Measurements from ENCODE around the gene TRAF3.

TRAF3 gene

DNA sequence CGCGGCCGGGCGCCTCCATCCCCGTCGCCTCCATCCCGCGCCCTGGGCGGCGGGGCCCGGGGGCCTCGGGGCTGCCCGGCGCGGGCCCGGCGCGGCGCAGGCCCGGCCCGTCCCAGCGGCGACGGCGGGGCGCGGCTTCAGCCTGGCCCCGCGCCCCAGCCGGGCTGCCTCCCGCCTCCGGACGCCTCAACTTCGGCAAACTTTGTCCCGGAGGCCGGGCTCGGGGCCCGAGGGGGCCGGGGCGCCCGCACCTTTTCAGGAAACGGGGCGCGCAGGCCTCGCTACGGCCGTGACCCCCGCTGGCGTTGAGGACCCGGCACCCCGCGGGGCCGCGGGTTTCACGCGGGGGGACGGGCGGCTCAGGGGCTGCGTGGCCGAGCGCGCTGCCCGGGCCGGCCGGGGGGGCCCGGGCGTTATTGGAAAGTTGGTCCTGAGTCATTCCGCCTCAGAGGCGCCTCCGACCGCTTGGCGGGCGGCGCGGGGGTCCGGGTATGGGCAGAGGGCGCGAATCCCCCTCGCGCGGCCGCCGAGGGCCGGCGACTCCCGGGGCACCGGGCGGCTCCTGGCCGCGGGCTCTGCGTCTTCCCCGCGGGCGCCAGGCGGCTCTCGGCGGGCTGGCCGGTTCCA is 575 bp downstream of the TRAF3 start:
- DNase-seq (ENCODE audit: low spot score) (no peak), FAIRE-seq (no peak)

DNA sequence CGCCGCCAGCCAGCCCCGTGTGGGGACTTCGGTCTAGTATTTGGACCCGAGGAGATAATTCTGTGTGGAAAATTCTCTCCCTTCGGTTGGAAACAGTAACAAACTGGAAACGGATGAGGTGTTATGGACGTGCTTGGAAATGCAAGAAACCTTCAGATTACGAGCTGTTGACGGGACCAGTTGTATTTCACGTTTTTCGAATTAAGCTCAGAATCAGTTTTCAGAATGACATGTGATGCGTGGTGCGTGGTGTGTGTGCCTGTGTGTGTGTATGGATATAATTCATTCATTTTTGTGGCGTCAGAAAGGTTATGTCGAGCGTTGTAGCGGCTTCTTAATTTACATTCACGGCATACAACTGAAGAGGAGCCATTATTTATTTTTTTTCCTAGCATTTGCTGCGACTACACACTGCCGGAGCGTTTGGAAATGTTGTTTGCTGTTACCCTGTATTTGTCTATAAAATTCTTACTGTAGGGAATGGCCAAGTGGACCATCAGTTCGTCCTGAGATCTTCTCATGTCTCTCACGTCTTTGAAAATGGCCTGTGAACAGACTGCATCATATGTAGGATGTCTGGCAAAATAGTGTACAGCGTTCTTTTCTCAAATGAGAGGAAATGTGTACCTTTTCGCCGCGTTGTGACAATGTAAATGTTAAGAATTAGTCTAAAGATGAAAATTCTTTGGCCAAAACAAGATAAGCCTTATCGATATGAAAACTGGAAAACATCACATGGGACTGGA is 1.3 kb downstream of the TRAF3 start:
- DNase-seq (ENCODE audit: low spot score): no peak
- FAIRE-seq: no peak

DNA sequence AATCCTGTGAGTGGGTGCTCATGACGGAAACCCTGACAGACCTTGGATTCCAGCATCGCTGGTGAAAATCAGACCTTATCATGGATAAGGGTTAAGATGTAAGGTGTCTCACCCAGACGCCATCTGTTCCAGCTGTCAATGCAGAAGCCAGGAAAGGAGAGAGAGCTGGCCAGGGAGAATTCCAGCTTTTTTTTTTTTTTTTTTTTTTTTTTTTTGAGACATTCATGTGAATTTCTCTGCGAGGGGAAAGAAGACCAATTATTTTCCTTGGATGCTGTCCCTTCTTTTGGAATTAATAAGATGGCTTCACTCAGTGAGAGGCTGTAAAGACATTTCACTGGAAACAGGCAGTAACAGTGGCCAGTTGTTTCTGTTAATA is 1.8 kb downstream of the TRAF3 start:
- DNase-seq (ENCODE audit: low spot score) (no peak), FAIRE-seq (no peak)

DNA sequence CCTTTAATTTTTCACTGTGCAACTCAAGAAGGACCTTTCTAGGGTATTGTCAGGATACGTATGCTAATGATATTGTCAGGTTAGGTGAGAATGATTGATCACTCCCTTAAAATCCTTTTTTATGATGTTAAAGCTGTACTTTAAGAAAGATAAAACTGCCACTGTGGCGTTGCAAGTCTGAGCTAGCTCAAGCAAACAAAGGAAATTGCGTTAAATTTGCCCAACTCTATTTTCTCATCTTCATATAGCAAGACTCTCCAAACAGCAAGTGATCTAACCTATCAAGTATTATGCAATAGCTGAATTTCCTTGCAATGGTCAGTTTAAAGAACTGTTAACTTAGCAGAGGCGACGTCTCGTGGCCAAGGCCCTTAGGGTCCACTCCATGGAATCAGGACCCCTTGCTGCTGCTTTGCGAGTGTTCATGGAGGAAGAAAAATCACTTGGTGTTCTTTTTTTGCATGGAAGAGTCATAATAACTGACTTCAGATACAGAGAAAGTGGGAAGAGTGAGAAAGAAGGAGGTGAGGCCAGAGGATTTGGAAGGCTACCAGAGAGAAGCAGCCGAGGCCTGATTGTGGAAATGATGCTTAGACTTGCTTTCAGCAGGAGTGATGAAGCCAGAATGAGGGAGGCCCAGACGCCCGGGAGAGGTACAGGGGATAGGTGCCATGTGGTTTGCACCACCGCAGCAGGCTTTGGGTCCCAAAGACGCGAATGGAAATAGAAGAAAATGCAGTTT is 2.5 kb downstream of the TRAF3 start:
- FAIRE-seq (no peak), DNase-seq (ENCODE audit: low spot score) (no peak)

DNA sequence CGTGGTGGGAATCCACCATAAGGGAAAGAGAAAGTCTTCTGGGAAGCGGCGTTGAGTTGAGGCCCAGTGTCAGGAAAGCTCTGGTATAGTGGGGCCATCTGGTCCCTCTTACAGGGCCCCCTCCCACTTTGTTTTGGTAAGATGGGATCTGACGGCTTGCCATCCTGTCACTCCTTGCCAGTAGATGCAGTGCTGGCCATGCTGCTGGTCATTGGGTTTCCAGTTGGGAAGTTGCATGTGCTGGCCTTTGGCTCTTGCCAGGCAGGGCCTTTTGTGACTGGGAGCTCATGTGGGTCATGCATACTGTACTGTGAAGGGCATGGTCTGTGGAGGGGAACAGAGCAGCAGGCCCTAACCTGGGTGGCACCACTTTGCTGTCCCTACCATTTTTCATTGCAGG is 3.8 kb downstream of the TRAF3 start:
- no peak for FAIRE-seq
- no peak for DNase-seq (ENCODE audit: low spot score)

DNA sequence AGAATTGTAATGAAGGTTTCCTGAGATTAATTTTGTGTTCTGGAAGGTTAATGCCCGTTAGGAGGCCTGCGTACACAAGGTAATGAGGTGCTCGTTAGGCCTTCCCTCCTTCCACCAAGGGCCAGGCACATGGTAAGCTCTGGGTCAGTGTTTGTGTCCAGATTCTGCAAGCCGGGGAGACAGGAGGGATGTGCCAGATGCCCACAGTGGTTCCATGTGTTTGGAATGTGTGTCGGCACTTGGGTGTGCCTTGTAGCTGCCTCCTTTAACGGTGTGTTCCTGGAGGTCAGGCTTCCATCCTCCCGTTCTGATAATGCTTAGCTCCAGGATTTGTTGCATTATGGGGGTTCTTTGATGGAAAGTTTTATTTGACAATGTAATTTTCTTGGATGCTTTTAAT is 5.7 kb downstream of the TRAF3 start:
- DNase-seq (ENCODE audit: low spot score) (no peak), FAIRE-seq (no peak)

DNA sequence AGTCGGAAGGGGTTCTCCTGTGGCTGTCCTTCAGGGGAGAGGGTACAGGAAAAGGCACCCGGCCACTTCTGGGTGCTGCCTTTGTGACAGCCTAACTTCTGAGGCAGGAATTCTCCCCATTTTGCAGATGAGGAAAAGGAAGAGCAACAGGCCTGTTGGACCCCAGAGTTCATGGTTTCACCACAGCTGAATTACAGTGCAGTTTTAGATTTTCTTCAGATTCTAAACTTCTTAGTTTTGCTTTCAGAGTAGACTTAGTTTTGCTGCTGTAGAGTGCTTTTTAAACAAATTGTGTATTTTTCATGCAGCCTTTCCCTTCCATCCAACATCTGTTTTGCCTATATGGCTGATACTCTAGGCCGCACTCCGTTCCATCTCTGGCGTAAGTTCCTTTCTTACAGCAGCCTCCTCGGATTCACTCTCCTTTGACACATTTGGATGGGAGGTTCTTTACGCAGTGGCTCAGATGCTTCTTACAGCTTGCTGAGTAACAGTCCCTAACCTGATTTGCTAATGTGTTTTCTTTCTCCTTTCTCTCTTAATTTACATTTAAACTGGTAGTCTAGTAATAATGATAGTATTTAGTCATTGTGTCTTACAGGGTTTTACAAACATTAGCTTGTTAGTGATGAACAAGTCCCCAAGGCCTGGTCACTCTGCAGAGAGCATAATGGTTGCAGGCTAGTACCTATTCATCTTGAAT is 7.8 kb downstream of the TRAF3 start:
- DNase-seq (ENCODE audit: low spot score) (no peak), FAIRE-seq (no peak)

DNA sequence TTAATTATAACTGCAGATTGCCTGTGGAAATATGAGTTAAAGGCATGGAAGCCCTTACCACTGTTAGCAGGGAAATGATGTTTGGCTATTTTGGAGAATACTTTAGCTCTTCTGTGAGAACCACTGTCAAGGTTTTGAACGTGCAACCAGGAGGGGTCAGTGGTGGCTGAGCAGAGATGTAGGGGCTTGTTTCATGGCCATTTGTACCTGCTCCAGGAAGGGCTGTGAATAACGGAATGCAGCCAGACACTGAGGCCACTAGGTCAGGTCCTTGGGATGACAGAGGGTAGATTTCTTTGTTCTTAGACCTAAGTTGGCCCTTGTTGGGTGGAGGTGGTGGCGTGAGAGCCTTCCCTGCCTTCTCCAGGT is 8.3 kb downstream of the TRAF3 start:
- no peak for DNase-seq (ENCODE audit: low spot score)
- FAIRE-seq: no peak

DNA sequence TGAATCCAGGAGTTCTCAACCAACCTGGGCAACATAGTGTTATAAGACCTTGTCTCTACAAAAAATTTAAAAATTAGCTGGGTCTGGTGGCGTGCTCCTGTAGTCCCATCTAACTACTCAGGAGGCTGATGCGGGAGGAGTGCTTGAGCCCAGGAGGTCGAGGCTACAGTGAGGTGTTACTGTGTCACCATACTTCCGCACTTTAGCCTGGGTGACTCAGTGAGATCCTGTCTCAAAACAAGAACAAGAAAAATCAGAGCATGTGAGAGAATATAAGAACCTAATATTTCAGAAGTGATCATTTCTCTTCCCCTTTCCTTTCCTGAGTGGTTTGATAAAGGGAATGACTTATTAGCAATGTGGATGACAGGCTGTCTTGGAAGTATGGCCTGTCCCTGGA is 9.5 kb downstream of the TRAF3 start:
- DNase-seq (ENCODE audit: low spot score) (no peak), FAIRE-seq (no peak)

DNA sequence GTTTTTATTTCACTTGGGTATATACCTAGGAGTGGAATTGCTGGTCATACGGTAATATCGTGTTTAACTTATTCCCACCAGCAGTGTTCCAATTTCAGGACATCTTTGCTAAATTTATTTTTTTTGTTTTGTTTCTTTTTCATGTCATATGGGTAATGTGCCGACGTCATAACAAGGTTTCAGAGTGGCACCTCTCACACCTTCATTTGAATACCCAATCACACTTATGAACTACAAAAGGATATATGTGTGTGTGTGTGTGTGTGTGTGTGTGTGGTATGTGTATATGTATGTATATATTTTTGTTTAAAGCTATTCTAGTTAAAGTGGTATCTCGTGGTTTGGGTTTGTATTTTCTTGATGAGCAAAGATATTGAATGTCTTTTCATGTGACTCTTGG is 12.1 kb downstream of the TRAF3 start:
- DNase-seq (ENCODE audit: low spot score) (no peak), FAIRE-seq (no peak)

DNA sequence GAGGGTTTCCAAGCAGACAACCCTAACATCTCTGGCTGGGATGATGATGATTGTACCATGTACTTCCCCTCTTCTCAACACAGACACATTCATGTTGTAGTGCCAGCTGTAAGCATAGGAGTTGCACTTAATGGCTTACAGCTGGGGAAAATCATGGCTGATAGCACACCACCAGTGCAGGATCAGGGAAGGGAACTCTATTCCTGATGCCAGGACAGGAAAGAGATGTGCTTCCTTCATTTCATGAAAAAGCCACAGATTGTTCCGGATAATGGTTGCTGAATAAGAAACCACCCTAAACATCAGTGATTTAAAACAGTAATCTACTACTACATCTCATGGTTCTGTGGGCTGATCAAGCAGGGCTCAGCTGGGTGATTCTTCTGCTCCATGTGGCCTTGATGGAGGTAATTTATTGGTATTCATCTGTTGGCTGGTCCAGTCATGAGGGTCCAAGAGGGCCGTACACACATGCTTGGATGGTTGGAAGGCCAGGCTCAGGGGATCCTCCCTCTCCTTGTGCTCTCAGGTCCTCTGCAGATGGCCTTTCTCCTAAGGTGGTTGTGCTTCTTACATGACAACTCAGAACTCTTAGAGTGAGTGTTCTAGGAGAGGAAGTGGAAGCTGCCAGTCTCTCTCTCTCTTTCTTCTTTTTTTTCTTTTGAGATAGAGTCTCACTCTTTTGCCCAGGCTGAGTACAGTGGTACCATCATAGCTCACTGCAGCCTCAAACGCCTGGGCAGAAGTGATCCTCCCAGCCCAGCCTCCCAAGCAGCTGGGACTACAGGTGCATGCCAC is 16.5 kb downstream of the TRAF3 start:
- no peak for FAIRE-seq
- no peak for DNase-seq (ENCODE audit: low spot score)

DNA sequence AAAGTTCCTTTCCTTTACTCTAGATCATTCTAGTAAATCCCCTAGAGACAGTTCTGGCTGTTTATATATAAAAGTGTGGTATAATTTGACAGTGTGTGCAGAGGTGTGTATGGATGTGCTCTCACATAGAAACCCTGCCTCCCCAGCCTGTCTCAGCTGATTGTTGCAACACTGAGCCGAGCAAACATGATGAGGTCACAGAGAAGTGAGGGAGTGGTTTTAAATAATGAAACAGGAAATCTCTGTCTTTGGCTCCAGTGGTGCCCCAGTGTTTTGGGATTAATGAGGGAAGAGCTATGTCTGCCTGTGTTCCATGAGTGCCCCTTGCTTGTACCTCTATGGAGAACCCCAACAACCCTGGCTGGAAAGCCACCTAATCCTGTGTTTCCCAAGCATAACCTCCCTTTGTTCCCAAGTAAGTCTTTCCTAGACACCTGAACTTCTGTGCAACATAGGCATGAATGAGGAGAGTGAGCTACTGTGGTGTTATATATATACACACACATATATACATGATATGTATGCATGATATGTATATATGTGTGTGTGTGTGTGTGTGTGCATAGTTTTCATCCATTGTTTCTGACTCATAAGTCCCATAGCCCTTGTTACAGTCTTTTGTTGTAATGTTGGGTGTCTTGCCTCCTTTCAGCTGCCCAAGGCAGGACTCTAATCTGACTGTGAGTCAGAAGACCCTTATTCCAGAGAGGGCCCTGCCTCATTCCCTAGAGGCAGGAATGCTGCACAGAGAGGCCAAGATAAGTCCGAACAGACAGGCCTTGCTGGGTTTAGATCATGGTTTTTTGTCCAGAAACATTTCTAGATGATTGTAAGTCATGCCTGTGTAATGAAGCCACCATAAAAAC is 18.0 kb downstream of the TRAF3 start:
- FAIRE-seq (no peak), DNase-seq (ENCODE audit: low spot score) (no peak)

DNA sequence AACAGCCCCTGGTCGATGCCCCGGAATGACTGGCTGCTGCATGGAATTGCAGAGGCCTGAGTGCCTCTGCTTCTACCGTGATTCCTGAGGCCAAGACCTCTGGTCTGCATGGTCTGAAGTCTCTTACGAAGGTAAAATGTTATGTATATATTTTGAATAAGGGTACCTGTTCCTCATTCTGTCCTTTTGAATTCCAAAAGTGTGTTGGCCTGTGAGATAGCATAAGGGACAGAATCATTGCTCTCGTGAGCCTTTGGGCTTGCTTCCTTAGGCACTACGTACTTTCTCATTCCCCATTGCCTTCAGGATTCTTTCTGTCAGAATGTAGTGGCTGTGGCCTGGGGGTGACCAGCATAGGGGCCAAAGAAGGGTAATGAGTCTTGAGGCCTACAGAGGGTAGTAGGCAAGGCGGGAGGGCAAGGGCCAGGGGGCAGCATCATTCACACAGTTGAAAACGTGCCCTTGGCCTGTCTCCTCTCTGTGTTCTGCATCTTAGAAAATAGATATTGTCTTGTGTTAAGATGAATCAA is 19.5 kb downstream of the TRAF3 start:
- no peak for FAIRE-seq
- DNase-seq (ENCODE audit: low spot score): no peak

DNA sequence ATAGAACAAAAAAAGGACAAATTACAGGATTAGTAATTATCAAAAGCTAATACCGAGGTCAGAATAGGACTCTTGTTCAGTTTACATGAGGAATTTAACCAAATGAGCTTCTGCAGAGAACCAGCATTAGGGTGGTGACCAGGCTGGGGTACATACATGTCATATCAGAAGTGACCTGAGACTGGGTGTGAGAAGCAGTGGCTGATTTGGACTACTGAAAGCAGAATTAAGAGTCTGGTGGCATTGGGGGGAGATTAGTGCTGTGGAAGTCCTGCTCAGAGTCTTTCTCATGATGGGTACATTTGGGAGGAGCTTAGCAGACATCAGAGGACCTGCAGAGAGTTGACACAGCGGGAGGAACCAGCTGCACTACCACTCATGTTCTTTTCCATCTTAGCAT is 21.7 kb downstream of the TRAF3 start:
- DNase-seq (ENCODE audit: low spot score) (no peak), FAIRE-seq (no peak)

DNA sequence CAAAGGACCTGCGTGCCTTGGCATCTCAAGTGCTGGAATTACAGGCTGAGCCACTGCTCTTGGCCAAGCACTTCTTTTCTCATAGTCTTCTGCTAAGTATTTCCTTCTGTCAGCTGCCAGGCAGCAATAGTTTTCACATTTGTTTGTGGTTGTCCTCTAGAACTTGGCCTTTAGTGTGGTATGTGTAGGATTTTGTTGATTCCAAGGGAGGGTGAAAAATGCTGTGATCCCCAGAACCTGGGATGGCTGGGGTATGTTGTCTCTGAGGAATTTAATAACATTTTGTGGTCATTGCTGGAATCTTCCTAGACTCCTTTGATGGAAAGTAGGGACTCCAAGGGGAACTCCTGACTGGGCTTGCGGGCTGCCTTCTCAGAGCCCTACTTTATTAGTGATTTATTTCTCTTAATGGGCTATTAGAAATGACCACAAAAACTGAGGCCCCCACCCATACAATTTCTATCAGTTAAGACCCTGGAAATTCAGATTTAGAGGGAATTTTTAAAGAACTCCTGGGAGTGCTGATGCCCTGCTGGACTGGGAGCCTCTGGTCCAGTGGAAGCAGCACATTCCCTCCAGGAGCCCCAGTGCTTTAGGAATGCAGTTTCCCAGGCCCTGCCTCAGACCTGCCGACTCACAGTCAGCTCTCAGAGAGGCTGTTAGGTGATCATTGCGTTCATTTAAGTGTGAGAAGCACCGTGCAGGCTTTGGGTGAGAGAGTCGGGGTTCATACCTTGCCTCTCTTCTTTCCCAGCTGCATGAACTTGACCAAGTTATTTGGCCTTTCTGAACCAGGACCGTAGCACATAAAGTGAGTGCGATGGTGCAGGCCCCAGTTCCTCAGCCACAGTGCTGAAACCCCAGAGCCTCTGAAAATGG is 22.7 kb downstream of the TRAF3 start:
- FAIRE-seq (no peak), DNase-seq (ENCODE audit: low spot score) (no peak)

DNA sequence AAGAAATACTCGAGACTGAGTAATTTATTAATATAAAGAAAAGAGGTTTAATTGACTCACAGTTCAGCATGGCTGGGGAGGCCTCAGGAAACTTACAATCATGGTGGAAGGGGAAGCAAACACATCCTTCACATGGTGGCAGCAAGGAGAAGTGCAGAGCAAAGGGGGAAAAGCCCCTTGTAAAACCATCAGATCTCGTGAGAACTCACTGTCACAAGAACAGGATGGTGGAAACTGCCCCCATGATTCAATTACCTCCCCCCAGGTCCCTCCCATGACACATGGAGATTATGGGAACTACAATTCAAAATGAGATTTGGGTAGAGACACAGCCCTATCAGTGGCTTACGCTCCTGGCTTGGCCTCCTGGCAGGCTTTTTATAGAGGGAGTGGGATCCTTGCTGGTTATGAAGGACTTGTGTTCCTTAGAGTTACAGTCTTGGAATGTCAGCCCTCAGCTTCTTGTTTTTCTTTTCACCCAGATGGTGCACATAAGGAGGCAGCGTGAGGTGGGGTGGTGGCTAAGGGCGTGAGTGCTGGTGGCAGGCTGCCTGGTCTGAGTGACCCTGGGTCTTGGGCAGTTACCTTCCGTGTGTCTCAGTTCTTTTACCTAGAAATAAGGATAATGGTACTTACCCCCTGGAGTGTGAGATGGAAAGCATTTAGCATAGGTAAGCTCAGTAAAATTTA is 25.7 kb downstream of the TRAF3 start:
- DNase-seq (ENCODE audit: low spot score) (no peak), FAIRE-seq (no peak)

DNA sequence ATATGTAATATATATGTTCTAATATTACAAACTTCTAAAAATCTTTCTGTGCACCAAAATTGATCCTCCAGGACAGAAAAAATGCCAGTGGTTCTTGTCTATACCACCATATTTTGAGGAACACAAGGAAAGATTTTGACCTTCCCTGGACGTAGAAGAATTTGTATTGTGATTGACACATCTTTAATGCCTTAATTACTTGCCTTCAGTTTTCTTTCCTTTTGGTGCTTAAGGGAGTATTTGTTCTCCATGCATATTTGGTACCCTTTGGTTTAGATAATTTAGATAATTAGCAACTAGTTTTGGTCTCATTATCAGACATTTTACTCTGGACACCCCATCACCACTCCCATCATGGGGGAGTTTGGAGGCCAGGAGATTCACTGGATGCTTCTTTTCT is 27.6 kb downstream of the TRAF3 start:
- FAIRE-seq (no peak), DNase-seq (ENCODE audit: low spot score) (no peak)

DNA sequence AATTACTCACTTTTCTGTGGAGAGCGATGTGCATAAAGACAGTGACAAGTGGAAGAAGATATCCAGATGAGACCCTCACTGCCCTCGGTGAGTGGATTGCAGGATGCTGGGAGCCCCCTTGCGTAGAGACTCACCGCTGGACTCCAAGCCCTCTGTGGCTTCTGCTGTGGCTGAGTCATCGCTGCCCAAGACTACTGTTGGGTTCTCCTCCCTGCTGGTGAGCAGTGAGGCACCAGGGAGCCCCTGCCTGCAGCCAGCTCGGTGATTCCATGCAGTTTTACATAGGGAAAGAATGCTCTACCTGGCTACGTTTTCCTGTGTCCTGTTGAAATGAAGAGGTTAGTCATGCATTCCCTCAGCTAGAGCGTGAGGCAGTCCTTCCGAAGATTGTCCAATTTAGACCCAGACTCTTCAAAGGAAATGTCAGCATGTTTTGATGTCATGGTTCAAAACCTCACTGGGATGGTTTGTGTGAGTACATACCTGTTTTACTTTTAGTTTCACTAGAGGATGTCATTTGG is 28.2 kb downstream of the TRAF3 start:
- peak; percentile 36 for DNase-seq (ENCODE audit: low spot score)

More for the DNA sequence above, 28.2 kb downstream of the TRAF3 start:
- no peak for FAIRE-seq
